Kidney (tissue), 14 donors: ENCODE measurements around the gene EDA. TPM values are rescaled to one million over a fixed set of nuclear protein-coding genes. Genes with fewer than 3 reads are reported as not detected.
A peak's percentile ranks its signal among the peaks of the same experiment; 100 is the strongest.

Source experiments
- DNase-seq, 5 donors: peaks; one replicate each; pipeline ENCODE4 v3.0.0-alpha.2; 2013 to 2020
- FAIRE-seq: peaks from 2 replicates; lab custom pipeline; 2012; peaks lifted over from hg19 to GRCh38; lab: Jason Lieb, UNC
- H3K27ac ChIP-seq, 2 donors: one replicate each; pipeline ENCODE4 v1.7.0; 2013; ENCODE audit warnings: low read depth in 2 of 2, low read length in 2 of 2, inconsistent platforms in 1 of 2
- H3K27me3 ChIP-seq: one replicate; pipeline ENCODE4 v1.7.1; 2013; ENCODE audit warnings: low read length, inconsistent platforms; ENCODE audit not compliant: control insufficient read depth, insufficient read depth
- H3K36me3 ChIP-seq, 3 donors: one replicate each; pipeline versions ENCODE4 v1.7.0 to v1.7.1; 2013; ENCODE audit warnings: low read length in 3 of 3, control low read depth in 1 of 3, inconsistent platforms in 1 of 3; ENCODE audit not compliant: insufficient read depth in 3 of 3, control insufficient read depth in 2 of 3
- H3K4me1 ChIP-seq, 3 donors: one replicate each; pipeline versions ENCODE4 v1.7.0 to v1.7.1; 2013; ENCODE audit warnings: low read length in 3 of 3, inconsistent platforms in 1 of 3, low read depth in 1 of 3; ENCODE audit not compliant: control insufficient read depth in 2 of 3, insufficient read depth in 2 of 3
- H3K4me3 ChIP-seq, 3 donors: one replicate each; pipeline versions ENCODE4 v1.7.0 to v1.8.1; 2013; ENCODE audit warnings: low read length in 3 of 3, control low read depth in 1 of 3, inconsistent platforms in 1 of 3
- H3K9ac ChIP-seq, 3 donors: one replicate each; pipeline versions ENCODE4 v1.7.0 to v1.7.1; 2013; ENCODE audit warnings: low read length in 3 of 3, control low read depth in 1 of 3, inconsistent platforms in 1 of 3
- H3K9me3 ChIP-seq, 3 donors: one replicate each; pipeline versions ENCODE4 v1.7.0 to v1.7.1; 2013; ENCODE audit warnings: low read length in 3 of 3, control low read depth in 1 of 3, inconsistent platforms in 1 of 3; ENCODE audit not compliant: control insufficient read depth in 2 of 3, insufficient read depth in 1 of 3
- intact Hi-C: fragments of 100-400 bp; cut with DNase I; formaldehyde crosslinking; loops from one replicate; pipeline ENCODE4 v1.11.1; 2022
- microRNA-seq: library from miRNA; unstranded; fragments of <30 nt; microRNA quantifications from one replicate; pipeline ENCODE4 v1.2.0, GENCODE V29; 2020
- polyA plus RNA-seq: library from polyadenylated mRNA; stranded (reverse); fragments of 350-450 nt; fragmentation: Illumina TruSeq; extraction: RNeasy Lipid Tissue Mini Kit (QIAGEN cat#74804); gene quantifications from one replicate; pipeline ENCODE4 v1.2.3, GENCODE V29; 2014; ENCODE audit warnings: low read depth, low replicate concordance; ENCODE audit not compliant: insufficient read depth
- total RNA-seq: library from RNA; stranded (reverse); fragmentation: NEBNext Ultra II Directional; extraction: Animal tissue kit (Norgen Biotek cat#: 25700); gene quantifications from one replicate; pipeline ENCODE4 v1.2.1, GENCODE V29; 2021
- TF ChIP-seq, protein P1 (sequence below): IDR thresholded peaks from 3 replicates; pipeline ENCODE4 v1.5.1; 2012; ENCODE audit warnings: mild to moderate bottlenecking, moderate library complexity, borderline replicate concordance; ENCODE audit not compliant: insufficient read depth; ENCODE audit errors: extremely low read depth
- donor health status: control.
- donor health status: control.
- donor health status: control.
- donor health status: control.
- donor health status: control.
- donor health status: DM: yes; HTN: yes; CAD: no.
- donor health status: Normal renal cell carcinoma (clear cell type).

The EDA gene
- total and polyA plus RNA-seq, 2 donors from 2014 or later, result 2.9 to 4.2 TPM

DNA sequence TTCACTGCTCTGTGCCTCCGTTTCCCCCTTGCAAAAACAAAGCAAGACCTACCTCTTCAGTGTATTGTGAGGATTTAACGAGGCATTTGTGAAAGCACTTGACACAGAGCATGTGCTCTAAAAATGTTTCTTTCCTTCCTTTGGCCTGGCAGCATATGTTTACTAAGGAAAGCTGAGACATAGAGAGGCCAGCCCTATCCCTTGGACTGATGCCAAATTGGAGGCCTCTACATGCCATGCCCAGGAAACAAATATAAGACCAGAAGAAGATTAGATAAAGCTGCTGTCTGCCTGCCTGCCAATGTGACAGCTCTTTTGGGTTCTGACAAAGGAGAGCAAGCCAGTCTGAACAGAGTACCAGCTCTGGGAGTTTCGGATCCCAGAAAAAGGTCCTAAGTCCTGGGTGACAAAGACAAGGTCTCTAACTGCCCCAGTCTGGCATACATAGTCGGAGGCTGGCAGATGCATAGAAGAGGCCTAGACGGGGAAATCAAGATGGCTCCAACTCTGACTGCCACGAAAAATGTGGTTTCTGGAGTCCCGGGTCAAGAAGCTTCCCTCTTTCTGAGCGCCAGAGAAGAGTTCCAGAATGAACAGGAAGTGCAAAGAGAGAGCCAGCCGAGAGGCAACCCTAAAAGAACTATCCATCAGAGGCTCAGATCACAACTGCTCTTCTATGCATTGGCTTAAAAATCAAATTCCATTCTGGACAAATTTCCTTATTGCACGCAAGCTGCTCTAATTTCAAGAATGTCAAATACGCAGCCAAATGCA is 472.1 kb downstream of the EDA start:
- Histone ChIP-seq H3K36me3 (no peaks in the 10 kb centered on the region), H3K9me3 (no peaks in the 10 kb centered on the region), H3K27ac (no peak overlapping the region), H3K4me1 (peaks cover 0 to 2% (median 0%) of the 10 kb centered on the region in 3 donors), H3K27me3 (no peaks in the 10 kb centered on the region), H3K4me3 (no peak overlapping the region), H3K9ac (no peak overlapping the region)
- TF ChIP-seq, protein P1, sequence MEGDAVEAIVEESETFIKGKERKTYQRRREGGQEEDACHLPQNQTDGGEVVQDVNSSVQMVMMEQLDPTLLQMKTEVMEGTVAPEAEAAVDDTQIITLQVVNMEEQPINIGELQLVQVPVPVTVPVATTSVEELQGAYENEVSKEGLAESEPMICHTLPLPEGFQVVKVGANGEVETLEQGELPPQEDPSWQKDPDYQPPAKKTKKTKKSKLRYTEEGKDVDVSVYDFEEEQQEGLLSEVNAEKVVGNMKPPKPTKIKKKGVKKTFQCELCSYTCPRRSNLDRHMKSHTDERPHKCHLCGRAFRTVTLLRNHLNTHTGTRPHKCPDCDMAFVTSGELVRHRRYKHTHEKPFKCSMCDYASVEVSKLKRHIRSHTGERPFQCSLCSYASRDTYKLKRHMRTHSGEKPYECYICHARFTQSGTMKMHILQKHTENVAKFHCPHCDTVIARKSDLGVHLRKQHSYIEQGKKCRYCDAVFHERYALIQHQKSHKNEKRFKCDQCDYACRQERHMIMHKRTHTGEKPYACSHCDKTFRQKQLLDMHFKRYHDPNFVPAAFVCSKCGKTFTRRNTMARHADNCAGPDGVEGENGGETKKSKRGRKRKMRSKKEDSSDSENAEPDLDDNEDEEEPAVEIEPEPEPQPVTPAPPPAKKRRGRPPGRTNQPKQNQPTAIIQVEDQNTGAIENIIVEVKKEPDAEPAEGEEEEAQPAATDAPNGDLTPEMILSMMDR, result no peak
- DNase-seq (peak in 2 of 5 donors; percentile 5 to 23), FAIRE-seq (no peak)
- intact Hi-C loops, result no loop called here

DNA sequence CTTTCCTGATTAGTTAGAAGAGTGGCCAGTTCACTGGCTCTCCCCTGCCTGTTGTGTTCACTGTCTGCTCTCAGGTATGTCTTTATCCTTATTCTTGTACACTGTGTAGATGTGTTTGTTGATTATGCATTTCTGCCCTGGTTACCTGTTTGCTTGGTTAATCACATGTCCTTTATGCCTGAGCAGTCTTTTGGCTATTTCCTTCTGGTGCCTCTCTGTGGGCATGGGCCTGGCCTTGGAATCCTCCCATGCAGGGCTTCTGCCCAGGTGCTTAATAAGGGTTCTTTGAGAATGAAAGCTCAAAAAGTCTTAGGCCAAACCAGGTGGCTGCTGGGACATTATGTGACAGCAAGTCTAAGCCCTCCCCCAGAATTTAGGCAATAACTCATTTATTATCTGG is 472.8 kb downstream of the EDA start:
- Histone ChIP-seq H3K9me3 (no peaks in the 10 kb centered on the region), H3K4me1 (peaks cover 0 to 2% (median 0%) of the 10 kb centered on the region in 3 donors), H3K36me3 (no peaks in the 10 kb centered on the region), H3K27me3 (no peaks in the 10 kb centered on the region), H3K27ac (no peak overlapping the region), H3K4me3 (no peak overlapping the region), H3K9ac (no peak overlapping the region)
- DNase-seq (peak in 1 of 5 donors; percentile 8), FAIRE-seq (no peak)
- TF ChIP-seq, protein P1, result no peak
- intact Hi-C loops, result no loop called here

Small RNA genes within 50 kb of the gene (microRNA-seq; reads per million reads assigned to microRNA genes)
- gene MIR676, result 4.4 reads per million, percentile 6 among the genes with 10 or more reads in this experiment

Other genes with a start within 250 kb of the EDA start
- gene NALF2, start 111.8 kb upstream of the EDA start, total RNA-seq, result 2.0 TPM
- 1.9 TPM for gene NALF2, start 111.8 kb upstream of the EDA start, polyA plus RNA-seq